Measurements from ENCODE around the gene DCAKD. TPM values are rescaled to one million over a fixed set of nuclear protein-coding genes. Genes with fewer than 3 reads are reported as not detected.

Gene DCAKD
- total and polyA plus RNA-seq, 2 of the 8 experiments (the other 6 are each of a cell fraction or from before 2014, with no cell fraction given), result 35.6 to 52.9 TPM

DNA sequence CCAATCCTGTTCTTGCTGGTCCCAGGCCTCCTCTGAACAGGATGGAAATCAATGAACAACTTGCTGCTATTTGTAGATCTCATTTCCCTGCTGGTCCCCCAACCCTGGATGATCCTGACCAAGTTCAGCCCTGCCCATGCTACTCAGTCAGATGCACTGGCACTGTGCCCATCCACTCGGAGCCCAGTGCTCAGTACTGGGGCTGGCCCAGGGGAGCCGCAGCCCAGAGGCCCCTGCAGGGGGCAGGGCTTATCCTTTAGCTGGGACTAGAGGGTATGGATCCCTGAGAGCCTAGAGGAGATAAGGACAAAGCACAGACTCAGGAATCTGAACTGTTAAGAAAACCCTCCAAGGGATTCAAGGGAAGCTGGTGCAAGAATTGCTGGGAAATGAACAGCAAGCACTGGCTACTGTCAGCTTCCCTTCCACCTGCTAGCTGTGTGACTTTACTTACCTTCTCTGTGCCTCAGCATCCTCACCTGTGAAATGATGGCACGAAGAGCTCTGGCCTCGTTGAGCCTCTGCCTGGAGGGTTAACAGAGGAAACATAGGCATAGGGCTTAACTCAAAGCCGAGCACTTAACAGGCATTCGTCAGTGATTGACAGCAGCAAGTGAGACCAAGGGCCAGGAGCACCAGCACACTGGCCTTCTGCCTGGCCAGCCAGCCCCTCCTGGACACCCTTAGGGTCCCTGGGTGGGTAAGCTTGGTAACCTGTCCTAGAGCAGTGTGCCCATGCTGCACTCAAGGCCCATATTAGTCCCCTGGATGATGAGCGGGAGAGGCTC lies 53.5 kb downstream of the DCAKD start:
- 0 out of 2 replicates have a peak overlapping the region, but pooled peaks have one; percentile 12 for H2BK15ac ChIP-seq (ENCODE audit: low read length)
- H3K27ac ChIP-seq (ENCODE audit: low read depth, low read length), result no peak overlapping the region
- peaks cover 0 to 7% of the 10 kb centered on the region in 2 experiments; a peak in 2 of 4 replicates for H3K9me3 ChIP-seq (ENCODE audit: insufficient read depth in 2 of 2, low read depth in 1 of 2, low read length in 1 of 2)
- H3K14ac ChIP-seq (ENCODE audit: insufficient read length), result no peak overlapping the region
- H3K23me2 ChIP-seq (ENCODE audit: low read depth, low read length), result no peaks in the 10 kb centered on the region
- no peaks in the 10 kb centered on the region; a peak in 1 of 4 replicates for H3K79me2 ChIP-seq (ENCODE audit: control insufficient read depth in 1 of 2, insufficient read depth in 2 of 2, low read length in 2 of 2)
- H3K56ac ChIP-seq (replicated peaks; ENCODE audit: insufficient read length, low read depth, low read length), result no peak overlapping the region
- H3K4me3 ChIP-seq (ENCODE audit: extremely low read depth in 1 of 4, insufficient read depth in 2 of 4, low read depth in 3 of 4, low read length in 4 of 4), result no peak overlapping the region
- no peak overlapping the region for H2BK120ac ChIP-seq (replicated peaks; ENCODE audit: low read depth, low read length)
- FAIRE-seq (no peak), DNase-seq (ENCODE audit: low read depth in 1 of 2, low spot score in 2 of 2) (no peak)
- no peak overlapping the region for H2BK20ac ChIP-seq (ENCODE audit: low read length)
- TF ChIP-seq RBBP5 (IDR thresholded peaks at IDR 0.05; ENCODE audit: borderline replicate concordance, low read depth, low read length) (no peak), BRCA1 (IDR thresholded peaks at IDR 0.05; ENCODE audit: low read depth, low read length) (no peak), MAFK (IDR thresholded peaks at IDR 0.05; ENCODE audit: low read depth, low read length) (no peak)
- H2BK12ac ChIP-seq (ENCODE audit: low read depth, low read length), result no peak overlapping the region
- no peak overlapping the region for H3K23ac ChIP-seq (ENCODE audit: insufficient read length)
- H3K4me1 ChIP-seq (replicated peaks in 1 of 4; ENCODE audit: control insufficient read depth in 3 of 4, insufficient read depth in 4 of 4, low read length in 3 of 4), result peaks cover 0 to 3% (median 0%) of the 10 kb centered on the region in 4 experiments; a peak in 1 of 7 replicates
- H4K20me1 ChIP-seq (replicated peaks in 1 of 2; ENCODE audit: control insufficient read depth in 1 of 2, insufficient read depth in 2 of 2, low read length in 2 of 2), result no peaks in the 10 kb centered on the region
- 79% methylated on average over 7 of the region's 7 CpGs; no CpG with 5 or more reads in 1 of the 2 experiments for WGBS, 2 experiments (ENCODE audit: extremely low coverage in 1 of 2, insufficient coverage in 1 of 2, insufficient read length in 1 of 2, insufficient replicate concordance in 2 of 2, low coverage in 1 of 2, low lambda C conversion rate in 2 of 2, missing lambda C conversion rate in 1 of 2)
- no peak overlapping the region for H3K4ac ChIP-seq (replicated peaks; ENCODE audit: insufficient read length, low read depth, low read length)
- no peaks in the 10 kb centered on the region for H3K36me3 ChIP-seq (ENCODE audit: control insufficient read depth in 2 of 4, insufficient read depth in 4 of 4, low read length in 3 of 4)
- H4K91ac ChIP-seq (replicated peaks; ENCODE audit: insufficient read length, low read length), result peak overlapping the region; percentile 22
- ChIA-PET POLR2A (ENCODE audit: partially characterized antibody) (interaction anchor here (0.7 to 0.9 kb wide), 2 partner anchors 8 to 26 kb away, joined by 3 to 4 read pairs; no protein-coding TSS in a partner anchor), CTCF (ENCODE audit: partially characterized antibody) (interaction anchor here (1.0 to 16.0 kb wide), 9 partner anchors 7 to 133 kb away, joined by 3 to 102 read pairs (median 4); no protein-coding TSS in a partner anchor)
- peaks cover 0 to 4% (median under 1%) of the 10 kb centered on the region in 4 experiments; a peak in 2 of 7 replicates for H3K27me3 ChIP-seq (replicated peaks in 1 of 4; ENCODE audit: control insufficient read depth in 3 of 4, extremely low read depth in 1 of 4, insufficient read depth in 3 of 4, low read length in 3 of 4)
- H4K8ac ChIP-seq (ENCODE audit: extremely low read depth, insufficient read depth, low read length), result no peak overlapping the region
- no peak overlapping the region for H2BK5ac ChIP-seq (ENCODE audit: low read depth, low read length)
- H4K5ac ChIP-seq (ENCODE audit: insufficient read length, low read depth, low read length), result no peak overlapping the region
- no peak overlapping the region for H3K4me2 ChIP-seq (ENCODE audit: insufficient read depth in 1 of 2, low read depth in 2 of 2, low read length in 2 of 2)
- no peak overlapping the region for H2AFZ ChIP-seq (ENCODE audit: low read length)
- no peak overlapping the region; the same call in 1 of the 2 replicates for H2AK5ac ChIP-seq (ENCODE audit: low read depth, low read length)
- no peak overlapping the region for H3K9ac ChIP-seq (replicated peaks in 1 of 4; ENCODE audit: extremely low read depth in 1 of 4, low read depth in 3 of 4, low read length in 3 of 4)
- H3K79me1 ChIP-seq (ENCODE audit: low read depth, low read length), result no peaks in the 10 kb centered on the region
- no peak overlapping the region for H3K18ac ChIP-seq (ENCODE audit: extremely low read depth, low read length)
